PC-3 (cell line): ENCODE measurements around the gene AARS2. TPM values are rescaled to one million over a fixed set of nuclear protein-coding genes. Genes with fewer than 3 reads are reported as not detected.

Source experiments
- ATAC-seq: fragments of 200-7000 bp; cut with Tn5 transposase; 2 replicates; pipeline ENCODE4 v1.9.1; 2020; ENCODE audit warnings: mild to moderate bottlenecking, moderate library complexity
- BruUV-seq: library from RNA; stranded (reverse); fragments of 400-500 nt; replicated peaks from 2 replicates; lab custom pipeline; 2021; lab: Mats Ljungman, UMichigan
- CTCF ChIA-PET: fragments of 300-600 bp; sonication (Branson Sonifier 250); formaldehyde crosslinking; loops from one replicate; lab custom pipeline; 2022; ENCODE audit warnings: antibody characterized with exemption; lab: Charles Lee
- POLR2A ChIA-PET: fragments of 300-600 bp; sonication (Branson Sonifier 250); formaldehyde crosslinking; loops from one replicate; lab custom pipeline; 2022; ENCODE audit warnings: antibody characterized with exemption; ENCODE audit not compliant: unreplicated experiment; lab: Charles Lee
- DNase-seq: peaks from one replicate; pipeline ENCODE4 v3.0.0-alpha.2; 2015
- H2AFZ ChIP-seq: fragments of 300-600 bp; sonication (generic); 2 replicates; pipeline ENCODE4 v1.6.0; 2016; ENCODE audit warnings: antibody characterized with exemption, low read length
- H3F3A ChIP-seq: fragments of 300-600 bp; sonication (generic); one replicate; pipeline ENCODE4 v1.6.0; 2017; ENCODE audit warnings: antibody characterized with exemption, low read length, control low read depth, mild to moderate bottlenecking; ENCODE audit not compliant: unreplicated experiment
- H3K27ac ChIP-seq: fragments of 300-600 bp; sonication (generic); 2 replicates; pipeline ENCODE4 v1.5.1; 2016; ENCODE audit warnings: mild to moderate bottlenecking, low read length
- H3K27me3 ChIP-seq: fragments of 300-600 bp; sonication (generic); 2 replicates; pipeline ENCODE4 v1.6.1; 2016; ENCODE audit warnings: low read length, mixed read lengths
- H3K36me3 ChIP-seq: fragments of 300-600 bp; sonication (generic); 2 replicates; pipeline ENCODE4 v1.6.1; 2016; ENCODE audit warnings: low read depth, mixed run types, low read length, mixed read lengths
- H3K4me1 ChIP-seq: fragments of 300-600 bp; sonication (generic); 2 replicates; pipeline ENCODE4 v1.5.1; 2016; ENCODE audit warnings: low read length; ENCODE audit not compliant: insufficient read depth
- H3K4me2 ChIP-seq: fragments of 300-600 bp; sonication (generic); 2 replicates; pipeline ENCODE4 v1.6.0; 2016; ENCODE audit warnings: low read length
- H3K4me3 ChIP-seq: fragments of 300-600 bp; sonication (generic); 2 replicates; pipeline ENCODE4 v1.5.1; 2016; ENCODE audit warnings: mild to moderate bottlenecking, low read length, mixed read lengths
- H3K79me2 ChIP-seq: fragments of 300-600 bp; sonication (generic); 2 replicates; pipeline ENCODE4 v1.6.1; 2017; ENCODE audit warnings: low read length, mixed read lengths
- H3K9ac ChIP-seq: fragments of 300-600 bp; sonication (generic); 2 replicates; pipeline ENCODE4 v1.6.0; 2016; ENCODE audit warnings: mild to moderate bottlenecking, low read length
- H3K9me2 ChIP-seq: fragments of 300-600 bp; sonication (generic); replicated peaks from 2 replicates; pipeline ENCODE4 v1.6.1; 2016; ENCODE audit warnings: mixed run types, low read length, mixed read lengths
- H3K9me3 ChIP-seq: fragments of 300-600 bp; sonication (generic); 2 replicates; pipeline ENCODE4 v1.6.1; 2016; ENCODE audit warnings: low read length, mixed read lengths
- H4K20me1 ChIP-seq: fragments of 300-600 bp; sonication (generic); 2 replicates; pipeline ENCODE4 v1.6.1; 2016; ENCODE audit warnings: low read length, mixed read lengths
- EZH2 ChIP-seq: fragments of 300-600 bp; sonication (generic); IDR thresholded peaks from one replicate; pipeline ENCODE4 v1.6.1; 2017; ENCODE audit warnings: antibody characterized with exemption, mild to moderate bottlenecking, low read length; ENCODE audit not compliant: unreplicated experiment
- EZH2phosphoT487 ChIP-seq: fragments of 300-600 bp; sonication (generic); IDR thresholded peaks from 2 replicates; pipeline ENCODE4 v1.6.1; 2018; ENCODE audit warnings: mild to moderate bottlenecking, antibody characterized with exemption, low read length, borderline replicate concordance
- intact Hi-C: fragments of 100-400 bp; cut with micrococcal nuclease; formaldehyde crosslinking; loops from 2 replicates; pipeline ENCODE4 v1.9.0; 2023
- total RNA-seq: library from RNA; depleted of rRNA; stranded (reverse); fragments of >200 nt; gene quantifications from 2 replicates; pipeline ENCODE4 v1.2.3, GENCODE V29; 2014
- TF ChIP-seq, protein P1 (sequence below): fragments of 300-600 bp; sonication (generic); conservative IDR thresholded peaks from 2 replicates; pipeline ENCODE4 v1.5.1; 2017; ENCODE audit warnings: antibody characterized with exemption, low read depth, mild to moderate bottlenecking, low read length

Gene AARS2
- total RNA-seq, 1 experiment from 2014 or later = 26.2 TPM

DNA sequence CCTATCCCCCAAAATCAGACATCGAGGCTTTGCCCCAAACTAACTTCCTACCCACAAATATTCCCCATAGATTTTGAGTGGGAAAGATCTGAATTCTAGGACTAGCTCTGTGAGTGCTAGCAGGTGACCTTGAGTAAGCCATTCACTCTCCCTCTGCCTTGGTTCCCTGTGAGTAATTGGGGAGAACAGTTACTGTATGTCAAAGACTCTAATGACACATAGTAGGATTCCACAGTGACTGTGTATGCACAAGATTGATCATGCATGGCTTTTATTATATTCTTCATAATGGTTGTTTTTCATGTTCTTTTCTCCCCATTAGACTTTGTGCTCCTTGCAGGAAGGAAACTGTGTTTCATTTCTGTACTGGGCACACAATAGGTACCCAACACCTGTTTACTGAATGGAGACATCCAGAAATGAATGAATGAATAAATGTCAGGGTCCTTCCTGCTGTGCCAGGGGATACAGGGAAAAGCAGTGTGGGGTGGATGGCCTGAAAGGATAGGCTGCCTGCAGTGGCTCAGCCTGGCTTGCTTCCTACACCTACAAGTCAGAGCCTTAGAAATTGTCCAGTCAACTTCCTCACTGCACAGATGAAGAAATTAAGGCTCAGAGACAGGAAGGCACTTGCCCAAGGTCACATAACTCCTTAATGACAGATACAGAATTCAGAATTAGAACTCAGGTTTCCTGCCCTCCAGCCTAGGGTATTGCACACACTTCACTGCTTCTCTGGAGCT, 43.8 kb downstream of the AARS2 start:
- Histone ChIP-seq H3F3A (no peaks in the 10 kb centered on the region), H3K27me3 (peaks cover 33% of the 10 kb centered on the region), H3K4me3 (no peak overlapping the region), H3K4me2 (no peak overlapping the region), H3K79me2 (peaks cover 6% of the 10 kb centered on the region), H3K36me3 (no peaks in the 10 kb centered on the region), H3K4me1 (peaks cover 4% of the 10 kb centered on the region), H3K9ac (no peak overlapping the region), H3K9me3 (no peaks in the 10 kb centered on the region), H3K9me2 (no peaks in the 10 kb centered on the region), H4K20me1 (no peaks in the 10 kb centered on the region), H3K27ac (no peak overlapping the region), H2AFZ (no peak overlapping the region)
- CTCF ChIA-PET = no interaction called here
- POLR2A ChIA-PET = no interaction called here
- ATAC-seq (no peak), DNase-seq (no peak)
- TF ChIP-seq, protein P1, sequence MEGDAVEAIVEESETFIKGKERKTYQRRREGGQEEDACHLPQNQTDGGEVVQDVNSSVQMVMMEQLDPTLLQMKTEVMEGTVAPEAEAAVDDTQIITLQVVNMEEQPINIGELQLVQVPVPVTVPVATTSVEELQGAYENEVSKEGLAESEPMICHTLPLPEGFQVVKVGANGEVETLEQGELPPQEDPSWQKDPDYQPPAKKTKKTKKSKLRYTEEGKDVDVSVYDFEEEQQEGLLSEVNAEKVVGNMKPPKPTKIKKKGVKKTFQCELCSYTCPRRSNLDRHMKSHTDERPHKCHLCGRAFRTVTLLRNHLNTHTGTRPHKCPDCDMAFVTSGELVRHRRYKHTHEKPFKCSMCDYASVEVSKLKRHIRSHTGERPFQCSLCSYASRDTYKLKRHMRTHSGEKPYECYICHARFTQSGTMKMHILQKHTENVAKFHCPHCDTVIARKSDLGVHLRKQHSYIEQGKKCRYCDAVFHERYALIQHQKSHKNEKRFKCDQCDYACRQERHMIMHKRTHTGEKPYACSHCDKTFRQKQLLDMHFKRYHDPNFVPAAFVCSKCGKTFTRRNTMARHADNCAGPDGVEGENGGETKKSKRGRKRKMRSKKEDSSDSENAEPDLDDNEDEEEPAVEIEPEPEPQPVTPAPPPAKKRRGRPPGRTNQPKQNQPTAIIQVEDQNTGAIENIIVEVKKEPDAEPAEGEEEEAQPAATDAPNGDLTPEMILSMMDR = no peak
- TF ChIP-seq EZH2 = no peak
- no peak for TF ChIP-seq EZH2phosphoT487
- BruUV-seq = no TSS peak
- intact Hi-C loops = loop anchor here (5.0 kb wide), 1 partner anchor 33 kb away; no protein-coding TSS in a partner anchor

DNA sequence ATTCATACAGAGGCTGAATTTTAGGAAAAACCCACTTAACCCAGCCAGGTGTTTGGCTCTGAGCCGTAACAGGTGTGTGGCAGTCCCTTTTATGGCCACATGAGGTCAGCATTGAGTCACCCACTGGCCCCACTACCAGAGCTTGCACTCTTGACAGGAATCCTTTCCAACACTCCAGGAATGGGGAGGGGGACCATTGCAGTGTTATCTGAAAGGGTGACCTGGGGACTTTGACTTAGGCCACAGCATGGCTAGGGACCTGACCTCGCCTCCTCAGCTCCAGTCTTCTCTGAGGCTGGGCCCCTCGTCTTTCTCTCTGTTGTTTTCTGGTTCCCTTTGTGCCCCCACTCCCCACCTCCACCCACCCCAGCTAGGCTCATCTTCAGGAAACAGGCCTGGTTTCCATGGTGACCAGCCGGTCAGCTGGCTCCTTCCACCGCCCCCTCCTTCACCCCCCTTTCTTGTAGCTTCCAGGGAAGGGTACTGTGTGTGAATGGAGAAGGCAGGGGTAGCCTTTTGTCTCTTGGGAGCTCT, 45.0 kb downstream of the AARS2 start:
- ChIA-PET POLR2A (interaction anchor here (0.6 kb wide), 1 partner anchor 45 kb away, joined by 5 read pairs; the partner anchor contains the start of gene SLC29A1), CTCF (interaction anchor here (0.6 to 1.9 kb wide), 3 partner anchors 45 to 169 kb away, joined by 3 to 7 read pairs (median 4); partner anchors contain the start of gene AARS2)
- H3K27ac ChIP-seq = no peak overlapping the region
- H3K27me3 ChIP-seq = peaks cover 33% of the 10 kb centered on the region
- no peaks in the 10 kb centered on the region for H3K9me2 ChIP-seq
- H3K4me1 ChIP-seq = peaks cover 16% of the 10 kb centered on the region
- no peak overlapping the region for H2AFZ ChIP-seq
- no peaks in the 10 kb centered on the region for H3K36me3 ChIP-seq
- ATAC-seq (no peak), DNase-seq (peak; percentile 76)
- H3K4me2 ChIP-seq = no peak overlapping the region
- no peak overlapping the region for H3K9ac ChIP-seq
- H3K9me3 ChIP-seq = no peaks in the 10 kb centered on the region
- intact Hi-C loops = loop anchor here (1.0 to 5.0 kb wide), 2 partner anchors 34 to 70 kb away; no protein-coding TSS in a partner anchor
- no peak overlapping the region for H3K4me3 ChIP-seq
- no peaks in the 10 kb centered on the region for H3F3A ChIP-seq
- BruUV-seq = no TSS peak
- H3K79me2 ChIP-seq = peaks cover 17% of the 10 kb centered on the region
- TF ChIP-seq, protein P1 = peak; percentile 95
- TF ChIP-seq EZH2 = no peak
- H4K20me1 ChIP-seq = no peaks in the 10 kb centered on the region

DNA sequence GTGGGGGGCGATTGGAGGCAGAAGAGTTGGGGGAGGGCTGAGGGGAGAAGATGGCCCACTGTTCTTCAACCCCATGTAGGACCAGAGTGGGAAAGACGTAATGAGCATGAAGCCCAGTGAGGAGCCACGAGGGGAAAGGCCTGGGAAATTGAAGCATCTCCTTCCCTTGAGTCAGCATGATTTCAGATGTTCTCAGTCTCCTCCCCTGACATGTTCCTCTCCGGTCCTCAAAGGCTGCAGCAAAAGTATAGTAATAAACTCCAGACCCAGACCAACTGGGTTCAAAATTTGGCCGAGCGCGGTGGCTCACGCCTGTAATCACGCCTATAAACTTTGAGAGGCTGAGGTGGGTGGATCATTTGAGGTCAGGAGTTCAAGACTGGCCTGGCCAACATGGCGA, 45.9 kb downstream of the AARS2 start:
- Histone ChIP-seq H3K36me3 (no peaks in the 10 kb centered on the region), H2AFZ (no peak overlapping the region), H3K27ac (no peak overlapping the region), H3K9me3 (no peaks in the 10 kb centered on the region), H3K9me2 (no peaks in the 10 kb centered on the region), H3K27me3 (peaks cover 28% of the 10 kb centered on the region), H3K9ac (no peak overlapping the region), H4K20me1 (no peaks in the 10 kb centered on the region), H3F3A (no peaks in the 10 kb centered on the region), H3K4me2 (no peak overlapping the region), H3K79me2 (peaks cover 24% of the 10 kb centered on the region), H3K4me1 (peaks cover 23% of the 10 kb centered on the region), H3K4me3 (no peak overlapping the region)
- CTCF ChIA-PET = interaction anchor here (0.6 to 1.9 kb wide), 2 partner anchors 72 to 186 kb away, joined by 3 to 7 read pairs; no protein-coding TSS in a partner anchor
- intact Hi-C loops = loop anchor here (5.0 kb wide), 1 partner anchor 35 kb away; no protein-coding TSS in a partner anchor
- TF ChIP-seq EZH2 = no peak
- TF ChIP-seq EZH2phosphoT487 = no peak
- TF ChIP-seq, protein P1 = no peak
- POLR2A ChIA-PET = no interaction called here
- no TSS peak for BruUV-seq
- ATAC-seq (no peak), DNase-seq (no peak)
